ENCODE data around the gene MCTS1. TPM values are rescaled to one million over a fixed set of nuclear protein-coding genes. Genes with fewer than 3 reads are reported as not detected.

Gene MCTS1
- total RNA-seq, 1 experiment from 2014 or later, result 27.7 TPM

GRCh38 chrX:120566817-120567216 lies 37.1 kb upstream of the MCTS1 start:
- Histone ChIP-seq H3K4me1 (ENCODE audit: insufficient read depth, low read length) (no peaks in the 10 kb centered on the region), H2BK12ac (ENCODE audit: insufficient read length, low read depth, low read length) (no peak overlapping the region), H3K27ac (ENCODE audit: insufficient read length, low read depth, low read length) (no peak overlapping the region), H3K18ac (ENCODE audit: insufficient read length, low read depth, low read length) (no peak overlapping the region), H3K9ac (ENCODE audit: extremely low read depth, insufficient read length, low read length) (no peak overlapping the region), H3K56ac (ENCODE audit: insufficient read length, low read depth, low read length) (no peak overlapping the region), H3K9me3 (ENCODE audit: control insufficient read depth, low read depth, low read length) (peaks cover 24% of the 10 kb centered on the region), H3K14ac (ENCODE audit: insufficient read depth, low read length) (no peak overlapping the region), H3K4ac (ENCODE audit: low read depth, low read length) (no peak overlapping the region), H2AK5ac (ENCODE audit: insufficient read length, low read length) (no peak overlapping the region), H3K79me1 (ENCODE audit: insufficient read depth, low read depth, low read length, poor library complexity, severe bottlenecking) (no peaks in the 10 kb centered on the region), H4K91ac (ENCODE audit: insufficient read length, low read depth, low read length) (no peak overlapping the region), H2BK5ac (ENCODE audit: insufficient read length, low read length) (no peak overlapping the region), H3K23me2 (ENCODE audit: insufficient read length, low read depth, low read length, poor library complexity, severe bottlenecking) (peaks cover 3% of the 10 kb centered on the region), H3K4me2 (ENCODE audit: insufficient read depth, insufficient read length, low read length) (no peak overlapping the region), H3T11ph (ENCODE audit: low read length) (no peak overlapping the region), H2BK120ac (ENCODE audit: low read depth, low read length, poor library complexity, severe bottlenecking) (no peak overlapping the region), H3K79me2 (ENCODE audit: insufficient read depth, low read length) (no peaks in the 10 kb centered on the region), H4K5ac (ENCODE audit: insufficient read length, low read depth, low read length) (no peak overlapping the region), H2AFZ (ENCODE audit: low read length) (no peak overlapping the region), H4K8ac (replicated peaks; ENCODE audit: insufficient read length, low read depth, low read length) (no peak overlapping the region), H4K20me1 (ENCODE audit: control insufficient read depth, insufficient read depth, insufficient read length) (no peaks in the 10 kb centered on the region), H3K23ac (ENCODE audit: insufficient read length, low read depth, low read length) (no peak overlapping the region), H3K27me3 (ENCODE audit: insufficient read depth, low read length) (no peaks in the 10 kb centered on the region), H2BK20ac (ENCODE audit: low read depth, low read length, poor library complexity, severe bottlenecking) (no peak overlapping the region), H2BK15ac (ENCODE audit: low read depth, low read length) (no peak overlapping the region)
- Mint-ChIP-seq H3K27ac (no peak overlapping the region), H3K27me3 (ENCODE audit: low read depth) (no peaks in the 10 kb centered on the region), H3K36me3 (ENCODE audit: insufficient read depth in 1 of 3, low read depth in 3 of 3) (peaks cover 0 to 3% (median 0%) of the 10 kb centered on the region in 3 experiments; a peak in 3 of 7 replicates), H3K4me3 (no peak overlapping the region), H3K4me1 (peaks cover 6% of the 10 kb centered on the region in 2 experiments), H3K9me3 (peaks cover 54 to 60% of the 10 kb centered on the region in 2 experiments)
- no CpG with 5 or more reads among the region's 3 CpGs for whole genome bisulfite sequencing (ENCODE audit: extremely low coverage, insufficient read length, low lambda C conversion rate)
- no peak for DNase-seq
- TF ChIP-seq, protein P1, sequence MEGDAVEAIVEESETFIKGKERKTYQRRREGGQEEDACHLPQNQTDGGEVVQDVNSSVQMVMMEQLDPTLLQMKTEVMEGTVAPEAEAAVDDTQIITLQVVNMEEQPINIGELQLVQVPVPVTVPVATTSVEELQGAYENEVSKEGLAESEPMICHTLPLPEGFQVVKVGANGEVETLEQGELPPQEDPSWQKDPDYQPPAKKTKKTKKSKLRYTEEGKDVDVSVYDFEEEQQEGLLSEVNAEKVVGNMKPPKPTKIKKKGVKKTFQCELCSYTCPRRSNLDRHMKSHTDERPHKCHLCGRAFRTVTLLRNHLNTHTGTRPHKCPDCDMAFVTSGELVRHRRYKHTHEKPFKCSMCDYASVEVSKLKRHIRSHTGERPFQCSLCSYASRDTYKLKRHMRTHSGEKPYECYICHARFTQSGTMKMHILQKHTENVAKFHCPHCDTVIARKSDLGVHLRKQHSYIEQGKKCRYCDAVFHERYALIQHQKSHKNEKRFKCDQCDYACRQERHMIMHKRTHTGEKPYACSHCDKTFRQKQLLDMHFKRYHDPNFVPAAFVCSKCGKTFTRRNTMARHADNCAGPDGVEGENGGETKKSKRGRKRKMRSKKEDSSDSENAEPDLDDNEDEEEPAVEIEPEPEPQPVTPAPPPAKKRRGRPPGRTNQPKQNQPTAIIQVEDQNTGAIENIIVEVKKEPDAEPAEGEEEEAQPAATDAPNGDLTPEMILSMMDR (conservative IDR thresholded peaks at IDR 0.05), result no peak
